KBM-7 (cell line): ENCODE results near the gene RPL32.

Source experiments
- DNase-seq: peaks from one replicate; pipeline ENCODE4 v3.0.0-alpha.2; 2015
- in situ Hi-C: fragments of 300-500 bp; cut with MboI; formaldehyde crosslinking; loops from 2 replicates; pipeline ENCODE4 v1.14.3; 2020; ENCODE audit warnings: low sequenced_read_pairs, low pct_unique_long_range_greater_than_20kb, mixed read lengths

RPL32 gene

DNA sequence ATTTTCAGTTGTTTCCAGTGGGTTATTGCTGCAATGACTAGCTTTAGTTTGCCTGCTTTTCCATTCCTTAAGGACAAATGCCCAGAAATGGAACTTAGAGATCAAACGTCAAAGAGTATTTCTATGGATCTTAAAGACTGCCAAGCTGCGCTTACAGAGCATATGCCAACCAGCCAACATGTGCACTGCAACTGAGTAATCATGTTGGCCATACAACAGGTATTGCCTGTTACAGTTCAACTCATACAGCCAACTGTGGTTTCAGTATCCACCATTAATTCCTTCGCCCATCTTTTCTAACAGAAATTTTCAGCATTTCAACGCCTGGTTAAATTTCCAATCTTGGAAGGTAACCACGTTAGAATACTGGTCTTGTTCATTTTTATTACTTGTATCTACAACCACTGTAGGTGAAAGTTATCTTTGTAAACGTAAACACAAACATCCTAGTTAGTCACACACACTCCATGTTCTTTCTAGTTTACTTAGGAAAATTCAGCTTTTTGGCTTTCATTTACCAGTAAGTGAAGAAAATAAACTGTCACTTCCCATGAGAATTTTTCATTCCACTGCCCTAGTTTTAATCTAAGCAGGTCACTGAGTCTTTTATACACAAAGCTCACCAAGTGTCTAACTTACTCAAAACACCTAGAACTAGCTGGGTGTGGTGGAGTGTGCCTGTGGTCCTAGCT lies 3.9 kb downstream of the RPL32 start:
- DNase-seq, result no peak
- in situ Hi-C loops, result no loop called here

- no peak for DNase-seq
- in situ Hi-C loops, result no loop called here
Observed at GRCh38 chr3:12835052-12835665, 6.2 kb downstream of the RPL32 start.

- DNase-seq, result no peak
- in situ Hi-C loops, result no loop called here
Observed at GRCh38 chr3:12833222-12834161, 7.9 kb downstream of the RPL32 start.

- peak; percentile 36 for DNase-seq
- in situ Hi-C loops, result no loop called here
Observed at GRCh38 chr3:12832350-12833221, 8.8 kb downstream of the RPL32 start.

DNA sequence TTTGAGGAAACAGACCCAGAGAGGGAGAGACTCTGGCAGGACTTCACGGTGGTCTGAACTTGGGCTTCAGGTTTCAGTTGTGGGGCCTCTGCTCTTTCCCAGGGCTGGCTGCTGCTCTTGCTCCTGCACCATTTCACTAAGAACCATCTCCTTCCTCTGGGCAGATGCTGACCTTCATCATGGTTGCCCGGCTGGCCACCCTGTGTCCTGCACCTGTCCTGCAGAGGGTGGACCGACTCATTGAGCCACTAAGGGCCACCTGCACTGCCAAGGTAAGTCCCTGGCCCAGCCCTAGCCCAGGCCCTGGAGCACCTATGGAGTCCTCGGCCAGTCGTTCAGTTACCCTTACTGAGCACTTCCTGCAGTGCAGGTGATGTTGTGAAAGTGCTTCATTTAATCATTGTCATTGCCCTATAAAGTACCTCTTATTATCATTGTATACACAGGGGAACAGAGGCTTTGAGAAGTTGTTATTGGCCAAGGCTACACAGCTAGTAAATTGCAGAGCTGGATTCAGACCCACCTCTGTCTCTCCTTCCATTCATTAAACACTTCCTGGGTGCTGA lies 10.0 kb downstream of the RPL32 start:
- in situ Hi-C loops, result no loop called here
- no peak for DNase-seq

DNA sequence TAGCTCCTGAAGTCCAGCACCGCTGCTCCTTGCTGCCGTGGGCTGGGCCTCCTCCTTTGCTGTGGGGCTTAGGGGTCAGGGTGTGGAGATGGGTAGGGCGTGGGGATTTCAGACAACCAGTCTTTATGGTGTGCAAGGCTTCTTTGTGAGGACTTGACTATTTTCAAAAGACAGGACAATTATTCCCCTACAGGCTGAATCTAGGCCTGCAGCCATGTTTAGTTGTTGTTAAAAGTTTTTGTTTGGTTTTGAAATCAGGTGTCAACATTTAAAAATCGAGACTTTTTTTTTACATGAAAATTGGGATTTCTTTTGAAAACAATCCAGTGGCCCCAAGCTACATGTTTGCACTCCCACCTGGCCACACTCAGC lies 10.6 kb downstream of the RPL32 start:
- in situ Hi-C loops, result no loop called here
- DNase-seq, result no peak

DNA sequence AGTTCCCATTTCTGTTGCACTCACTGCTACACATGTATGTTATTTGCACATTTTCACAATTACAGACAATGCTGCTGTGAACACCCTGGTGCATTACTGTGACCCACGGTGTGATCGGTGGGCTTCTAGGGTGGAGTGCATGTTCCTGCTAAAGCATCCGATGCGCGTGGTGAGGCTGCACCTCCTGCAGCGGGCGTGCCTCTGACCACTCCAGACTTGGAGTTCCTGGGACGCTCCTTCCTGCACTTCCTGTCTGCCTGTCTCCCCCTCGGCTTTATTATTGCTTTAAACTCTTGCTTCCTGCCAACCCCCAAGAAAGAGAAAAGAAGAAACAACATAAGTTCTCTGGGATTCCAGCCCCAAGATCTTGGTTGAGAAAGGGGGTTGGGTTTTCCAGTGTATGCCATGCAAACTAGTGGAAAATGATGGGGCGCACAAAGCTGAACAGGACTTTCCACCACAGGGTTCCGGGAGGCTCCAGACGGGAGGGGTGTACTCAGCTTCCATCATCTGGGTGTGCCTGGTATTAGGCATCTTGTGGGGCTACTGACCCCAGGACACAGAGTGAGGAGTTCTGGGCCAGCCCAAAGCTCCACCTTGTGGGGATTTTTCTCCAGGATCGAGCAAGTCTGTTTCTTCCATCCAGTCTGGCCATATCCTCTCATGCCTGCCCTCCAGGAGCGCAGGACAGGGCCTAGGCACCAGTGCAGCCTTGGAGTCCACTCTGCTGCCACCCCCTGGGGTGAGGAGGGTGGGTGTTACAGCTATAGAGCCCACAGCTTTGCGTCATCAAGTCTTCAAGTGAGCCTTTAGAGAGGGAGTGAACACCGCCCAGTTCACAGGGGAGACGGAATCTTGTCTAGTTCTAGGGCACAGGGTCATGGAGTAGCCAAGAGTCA lies 11.2 kb downstream of the RPL32 start:
- no peak for DNase-seq
- in situ Hi-C loops, result no loop called here

GRCh38 chr3:12829404-12829803 lies 12.0 kb downstream of the RPL32 start:
- no peak for DNase-seq
- in situ Hi-C loops, result no loop called here

- in situ Hi-C loops, result no loop called here
- no peak for DNase-seq
Observed at GRCh38 chr3:12828751-12829150, 12.6 kb downstream of the RPL32 start.

GRCh38 chr3:12825156-12825555 lies 16.2 kb downstream of the RPL32 start:
- no peak for DNase-seq
- in situ Hi-C loops, result no loop called here

GRCh38 chr3:12824299-12824698 lies 17.1 kb downstream of the RPL32 start:
- in situ Hi-C loops, result no loop called here
- DNase-seq, result no peak

DNA sequence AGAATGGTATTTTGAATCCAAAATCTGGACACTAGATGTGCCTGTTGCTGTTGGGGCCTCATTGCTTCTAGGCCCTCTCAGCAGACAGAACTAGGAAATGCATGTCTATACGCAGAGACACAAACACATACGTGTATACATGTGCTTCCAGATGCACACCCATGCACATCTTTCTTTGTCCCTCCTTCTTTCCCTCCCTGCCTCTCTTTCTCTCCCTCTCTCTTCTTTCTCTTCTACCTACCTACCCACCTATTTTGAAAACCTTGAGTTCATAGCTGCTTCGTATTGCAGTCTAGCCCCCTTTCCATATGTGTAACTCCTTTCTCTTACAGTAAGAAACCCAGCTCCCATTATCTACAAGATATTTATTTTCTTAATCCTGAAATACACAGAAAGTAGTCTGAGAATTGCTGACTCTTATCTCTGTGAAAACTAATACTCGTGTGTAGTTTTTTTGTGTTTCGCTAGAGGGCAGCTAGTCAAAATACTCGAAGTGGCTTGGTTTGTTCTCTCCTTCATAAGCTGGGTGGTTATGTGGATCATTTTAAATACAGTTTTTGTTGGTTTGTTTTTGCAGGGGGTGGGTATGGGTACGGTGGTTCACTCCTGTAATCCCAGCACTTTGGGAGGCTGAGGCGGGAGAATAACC lies 18.5 kb downstream of the RPL32 start:
- in situ Hi-C loops, result no loop called here
- peak; percentile 40 for DNase-seq

- DNase-seq, result no peak
- in situ Hi-C loops, result no loop called here
Observed at GRCh38 chr3:12818773-12819172, 22.6 kb downstream of the RPL32 start.

DNA sequence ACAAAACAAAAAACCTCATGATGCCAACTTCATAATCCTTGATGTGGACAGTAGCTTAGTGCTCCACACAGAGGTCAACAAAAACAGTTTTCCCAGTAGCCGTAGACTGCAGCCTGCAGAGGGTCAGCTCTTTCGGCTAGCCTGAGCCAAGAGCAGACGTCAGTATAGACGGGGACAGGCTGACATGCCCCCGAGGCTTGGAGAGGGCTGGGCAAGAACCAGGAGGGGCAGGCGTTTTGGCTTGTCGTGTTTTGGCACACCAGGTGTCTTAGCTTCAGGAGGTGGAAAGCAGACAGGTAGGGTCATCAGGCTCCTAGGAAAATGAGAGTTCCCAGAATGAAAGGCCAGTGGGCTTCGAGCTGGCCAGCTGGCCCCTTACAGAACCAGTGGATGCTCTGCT lies 23.1 kb downstream of the RPL32 start:
- no peak for DNase-seq
- in situ Hi-C loops, result no loop called here

DNA sequence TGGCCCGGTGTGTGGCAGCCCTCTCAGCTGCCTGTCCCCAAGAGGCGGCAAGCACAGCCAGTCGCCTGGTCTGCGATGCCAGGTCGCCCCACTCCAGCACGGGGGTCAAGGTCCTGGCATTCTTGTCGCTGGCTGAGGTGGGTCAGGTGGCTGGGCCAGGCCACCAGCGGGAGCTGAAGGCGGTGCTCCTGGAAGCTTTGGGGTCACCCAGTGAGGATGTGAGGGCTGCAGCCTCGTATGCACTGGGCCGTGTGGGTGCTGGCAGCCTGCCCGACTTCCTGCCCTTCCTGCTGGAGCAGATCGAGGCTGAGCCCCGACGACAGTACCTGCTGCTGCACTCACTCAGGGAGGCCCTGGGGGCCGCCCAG lies 24.0 kb downstream of the RPL32 start:
- in situ Hi-C loops, result no loop called here

DNA sequence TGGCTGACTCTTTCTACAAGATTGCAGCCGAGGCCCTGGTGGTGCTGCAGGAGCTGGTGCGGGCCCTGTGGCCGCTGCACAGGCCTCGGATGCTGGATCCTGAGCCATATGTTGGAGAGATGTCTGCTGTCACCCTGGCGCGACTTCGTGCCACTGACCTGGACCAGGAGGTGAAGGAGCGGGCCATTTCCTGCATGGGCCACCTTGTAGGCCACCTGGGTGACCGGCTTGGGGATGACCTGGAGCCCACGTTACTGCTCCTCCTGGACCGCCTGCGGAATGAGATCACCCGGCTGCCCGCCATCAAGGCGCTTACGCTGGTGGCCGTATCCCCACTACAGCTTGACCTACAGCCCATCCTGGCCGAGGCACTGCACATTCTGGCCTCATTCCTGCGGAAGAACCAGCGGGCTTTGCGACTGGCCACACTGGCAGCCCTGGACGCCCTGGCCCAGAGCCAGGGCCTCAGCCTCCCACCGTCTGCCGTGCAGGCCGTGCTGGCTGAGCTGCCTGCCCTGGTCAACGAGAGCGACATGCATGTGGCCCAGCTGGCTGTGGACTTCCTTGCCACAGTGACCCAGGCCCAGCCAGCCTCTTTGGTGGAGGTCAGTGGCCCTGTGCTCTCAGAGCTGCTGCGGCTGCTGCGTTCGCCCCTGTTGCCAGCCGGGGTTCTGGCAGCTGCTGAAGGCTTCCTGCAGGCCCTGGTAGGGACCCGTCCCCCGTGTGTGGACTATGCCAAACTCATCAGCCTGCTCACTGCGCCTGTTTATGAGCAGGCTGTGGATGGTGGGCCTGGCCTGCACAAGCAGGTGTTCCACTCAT lies 24.6 kb downstream of the RPL32 start:
- no peak for DNase-seq
- in situ Hi-C loops, result no loop called here

More for the DNA sequence above, 24.0 kb downstream of the RPL32 start:
- no peak for DNase-seq

DNA sequence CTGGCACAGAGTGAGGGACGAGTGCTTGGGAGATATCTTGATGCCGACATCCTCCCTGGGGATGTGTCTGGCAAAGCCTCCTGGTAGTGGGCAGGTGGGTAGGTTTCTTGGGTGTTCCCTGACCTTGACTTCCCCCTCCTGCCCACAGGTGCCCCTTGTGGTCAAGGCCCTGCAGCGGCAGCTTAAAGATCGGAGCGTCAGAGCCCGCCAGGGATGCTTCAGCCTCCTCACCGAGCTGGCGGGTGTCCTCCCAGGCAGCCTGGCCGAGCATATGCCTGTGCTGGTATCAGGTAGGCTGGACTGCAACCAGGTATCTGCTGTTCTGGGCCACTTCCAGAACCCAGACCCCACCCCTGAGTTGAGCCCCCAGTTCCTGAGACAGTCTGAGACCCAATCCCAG lies 25.6 kb downstream of the RPL32 start:
- no peak for DNase-seq
- in situ Hi-C loops, result no loop called here
